Measurements from ENCODE around the gene CRYGB. TPM values are rescaled to one million over a fixed set of nuclear protein-coding genes. Genes with fewer than 3 reads are reported as not detected.

Gene CRYGB
- polyA plus RNA-seq, 3 donors: not detected

DNA sequence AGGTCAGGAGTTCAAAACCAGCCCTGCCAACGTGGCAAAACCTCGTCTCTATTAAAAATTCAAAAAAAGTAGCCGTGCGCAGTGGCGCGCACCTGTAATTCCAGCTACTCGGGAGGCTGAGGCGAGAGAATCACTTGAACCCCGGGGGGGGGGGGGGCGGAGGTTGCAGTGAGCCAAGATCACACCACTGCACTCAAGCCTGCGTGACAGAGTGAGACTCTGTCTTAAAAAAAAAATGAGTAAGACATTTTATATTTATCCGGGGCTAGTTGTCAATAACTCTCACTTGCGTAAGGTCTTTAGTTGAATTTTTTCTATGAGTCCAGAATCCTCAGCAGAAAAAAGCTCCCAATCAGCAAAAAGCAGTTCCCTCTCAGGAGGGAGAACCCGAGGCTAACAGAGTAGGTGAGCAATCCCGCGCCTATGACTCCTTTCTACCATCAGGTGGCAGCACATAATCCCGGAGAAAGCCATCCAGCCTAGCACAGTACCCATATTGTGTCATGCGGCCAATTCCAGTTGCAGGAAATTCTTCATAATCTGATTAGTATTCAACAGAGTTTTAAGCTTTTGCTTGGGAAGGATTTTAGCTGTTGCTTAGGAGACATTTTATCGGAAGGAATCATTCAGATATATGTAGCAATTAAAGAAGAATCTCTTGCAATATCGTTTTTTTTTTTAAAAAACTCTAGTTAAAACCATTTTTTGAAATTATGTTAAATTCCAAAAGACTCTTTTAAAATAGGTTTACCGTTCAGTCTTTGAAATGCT lies 29.3 kb upstream of the CRYGB start:
- no peaks in the 10 kb centered on the region for H3K9me3 Mint-ChIP-seq
- TF ChIP-seq, protein P1, sequence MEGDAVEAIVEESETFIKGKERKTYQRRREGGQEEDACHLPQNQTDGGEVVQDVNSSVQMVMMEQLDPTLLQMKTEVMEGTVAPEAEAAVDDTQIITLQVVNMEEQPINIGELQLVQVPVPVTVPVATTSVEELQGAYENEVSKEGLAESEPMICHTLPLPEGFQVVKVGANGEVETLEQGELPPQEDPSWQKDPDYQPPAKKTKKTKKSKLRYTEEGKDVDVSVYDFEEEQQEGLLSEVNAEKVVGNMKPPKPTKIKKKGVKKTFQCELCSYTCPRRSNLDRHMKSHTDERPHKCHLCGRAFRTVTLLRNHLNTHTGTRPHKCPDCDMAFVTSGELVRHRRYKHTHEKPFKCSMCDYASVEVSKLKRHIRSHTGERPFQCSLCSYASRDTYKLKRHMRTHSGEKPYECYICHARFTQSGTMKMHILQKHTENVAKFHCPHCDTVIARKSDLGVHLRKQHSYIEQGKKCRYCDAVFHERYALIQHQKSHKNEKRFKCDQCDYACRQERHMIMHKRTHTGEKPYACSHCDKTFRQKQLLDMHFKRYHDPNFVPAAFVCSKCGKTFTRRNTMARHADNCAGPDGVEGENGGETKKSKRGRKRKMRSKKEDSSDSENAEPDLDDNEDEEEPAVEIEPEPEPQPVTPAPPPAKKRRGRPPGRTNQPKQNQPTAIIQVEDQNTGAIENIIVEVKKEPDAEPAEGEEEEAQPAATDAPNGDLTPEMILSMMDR (IDR thresholded peaks at IDR 0.05): peak; percentile 84
- WGBS (ENCODE audit: insufficient coverage): 54% methylated on average over 8 of the region's 21 CpGs

DNA sequence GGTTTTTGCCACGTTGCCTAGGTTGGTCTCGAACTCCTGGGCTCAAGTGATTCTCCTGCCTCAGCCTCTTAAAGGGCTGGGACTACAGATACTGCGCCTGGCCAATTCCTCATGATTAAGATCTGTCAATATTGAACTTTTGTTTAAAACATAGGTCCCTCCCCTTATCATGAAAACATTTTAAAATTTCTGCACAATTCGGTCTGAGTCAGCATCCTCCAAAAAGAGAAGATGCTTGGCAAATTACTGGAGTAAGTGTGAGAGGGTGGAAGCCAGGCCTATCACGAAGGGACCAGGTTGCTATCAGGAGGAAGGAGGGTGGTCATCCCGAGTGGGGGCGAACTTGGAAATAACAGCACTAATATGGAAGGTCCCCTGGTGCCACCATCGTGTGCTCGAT lies 28.2 kb upstream of the CRYGB start:
- H3K4me2 ChIP-seq (replicated peaks; ENCODE audit: extremely low read depth, low read length, poor library complexity, severe bottlenecking): no peak overlapping the region
- no peaks in the 10 kb centered on the region for H3K36me3 Mint-ChIP-seq
- WGBS (ENCODE audit: insufficient coverage): 96% methylated on average over 9 of the region's 9 CpGs

More for the DNA sequence above, 29.3 kb upstream of the CRYGB start:
- Histone ChIP-seq H2AFZ (ENCODE audit: insufficient read depth, low read depth, low read length, poor library complexity, severe bottlenecking) (no peak overlapping the region), H3K36me3 (replicated peaks in 1 of 2; ENCODE audit: control insufficient read depth in 1 of 2, insufficient read depth in 2 of 2, low read length in 2 of 2) (no peaks in the 10 kb centered on the region), H3K4me2 (replicated peaks; ENCODE audit: extremely low read depth, low read length, poor library complexity, severe bottlenecking) (no peak overlapping the region), H3K27me3 (ENCODE audit: control insufficient read depth in 2 of 2, insufficient read depth in 2 of 2, low read length in 2 of 2) (no peaks in the 10 kb centered on the region), H3K79me2 (ENCODE audit: insufficient read depth, low read length) (no peaks in the 10 kb centered on the region), H4K20me1 (ENCODE audit: insufficient read depth, low read length) (no peaks in the 10 kb centered on the region), H3K27ac (ENCODE audit: low read depth in 1 of 2, low read length in 2 of 2) (no peak overlapping the region), H3K9me3 (replicated peaks in 1 of 2; ENCODE audit: control insufficient read depth in 1 of 2, insufficient read depth in 1 of 2, low read length in 2 of 2) (no peaks in the 10 kb centered on the region), H3K4me1 (ENCODE audit: control insufficient read depth in 1 of 2, insufficient read depth in 2 of 2, low read length in 2 of 2) (peaks cover 19 to 23% of the 10 kb centered on the region in 2 donors), H3K9ac (ENCODE audit: insufficient read depth, low read length, poor library complexity, severe bottlenecking) (no peak overlapping the region), H3K4me3 (replicated peaks in 1 of 3; ENCODE audit: low read depth in 2 of 3, low read length in 3 of 3) (no peak overlapping the region)
- H3K27ac Mint-ChIP-seq: no peak overlapping the region
- H3K36me3 Mint-ChIP-seq: no peaks in the 10 kb centered on the region
- intact Hi-C loops (cut with micrococcal nuclease): loop anchor here in 1 of 2 donors (10.0 kb wide), 1 partner anchor 80 kb away; the partner anchor contains the start of gene IDH1
- H3K27me3 Mint-ChIP-seq (ENCODE audit: low read depth in 3 of 3): peaks cover 0 to 6% (median 0%) of the 10 kb centered on the region in 3 donors
- no peak overlapping the region for H3K4me3 Mint-ChIP-seq
- H3K4me1 Mint-ChIP-seq: peaks cover 28% of the 10 kb centered on the region
- DNase-seq: peak; percentile 67 to 80 (median 77)

More for the DNA sequence above, 28.2 kb upstream of the CRYGB start:
- no peak overlapping the region for H2AFZ ChIP-seq (ENCODE audit: insufficient read depth, low read depth, low read length, poor library complexity, severe bottlenecking)
- peak overlapping the region in 2 of 7 donors; percentile 50 to 68 for H3K27ac Mint-ChIP-seq
- H3K27me3 Mint-ChIP-seq (ENCODE audit: low read depth in 3 of 3): peaks cover 0 to 6% (median 0%) of the 10 kb centered on the region in 3 donors
- H3K9ac ChIP-seq (ENCODE audit: insufficient read depth, low read length, poor library complexity, severe bottlenecking): no peak overlapping the region
- no peaks in the 10 kb centered on the region for H3K9me3 Mint-ChIP-seq
- TF ChIP-seq, protein P1 (IDR thresholded peaks at IDR 0.05): no peak
- intact Hi-C loops (cut with micrococcal nuclease): loop anchor here (5.0 to 10.0 kb wide), 2 partner anchors 78 to 81 kb away; partner anchors contain the start of gene IDH1 (in 1 of the 2)
- H3K4me1 Mint-ChIP-seq: peaks cover 28% of the 10 kb centered on the region
- H3K4me1 ChIP-seq (ENCODE audit: control insufficient read depth in 1 of 2, insufficient read depth in 2 of 2, low read length in 2 of 2): peaks cover 19 to 23% of the 10 kb centered on the region in 2 donors
- no peak overlapping the region for H3K27ac ChIP-seq (ENCODE audit: low read depth in 1 of 2, low read length in 2 of 2)
- no peaks in the 10 kb centered on the region for H3K9me3 ChIP-seq (replicated peaks in 1 of 2; ENCODE audit: control insufficient read depth in 1 of 2, insufficient read depth in 1 of 2, low read length in 2 of 2)
- no peaks in the 10 kb centered on the region for H3K36me3 ChIP-seq (replicated peaks in 1 of 2; ENCODE audit: control insufficient read depth in 1 of 2, insufficient read depth in 2 of 2, low read length in 2 of 2)
- no peaks in the 10 kb centered on the region for H3K27me3 ChIP-seq (ENCODE audit: control insufficient read depth in 2 of 2, insufficient read depth in 2 of 2, low read length in 2 of 2)
- DNase-seq: no peak
- H4K20me1 ChIP-seq (ENCODE audit: insufficient read depth, low read length): no peaks in the 10 kb centered on the region
- no peak overlapping the region for H3K4me3 Mint-ChIP-seq
- no peak overlapping the region for H3K4me3 ChIP-seq (replicated peaks in 1 of 3; ENCODE audit: low read depth in 2 of 3, low read length in 3 of 3)
- no peaks in the 10 kb centered on the region for H3K79me2 ChIP-seq (ENCODE audit: insufficient read depth, low read length)

Measured in CD14-positive monocyte (primary cell).